ENCODE results near the gene TFAP2C.

GRCh38 chr20:56630506-56631317 is 1.6 kb downstream of the TFAP2C start:
- TF ChIP-seq CTCF (IDR thresholded peaks at IDR 0.05): no peak
- TF ChIP-seq POLR2A (IDR thresholded peaks at IDR 0.05): no peak

Data from breast epithelium (tissue), 3 donors.